Loucy (cell line): ENCODE data around the gene ENPP1.

Experiments
- CTCF ChIP-seq: fragments of 200-600 bp; sonication (generic); conservative IDR thresholded peaks from 2 replicates; pipeline ENCODE4 v1.5.1; 2014; ENCODE audit warnings: mild to moderate bottlenecking, antibody characterized with exemption, low read length
- EZH2phosphoT487 ChIP-seq: fragments of 200-600 bp; IDR thresholded peaks from 2 replicates; pipeline ENCODE4 v1.6.1; 2018; ENCODE audit warnings: antibody characterized with exemption, mild to moderate bottlenecking, moderate library complexity, borderline replicate concordance

GRCh38 chr6:131900231-131900630, 92.4 kb downstream of the ENPP1 start:
- TF ChIP-seq CTCF (no peak), EZH2phosphoT487 (no peak)
